HL-60 (cell line): ENCODE data around the gene DNAI2.
A peak's percentile ranks its signal among the peaks of the same experiment; 100 is the strongest.

Experiments
- DNase-seq, 2 experiments: peaks; one replicate each; pipeline ENCODE4 v3.0.0-alpha.2; 2010 to 2020; ENCODE audit warnings: low read depth in 1 of 2, low spot score in 1 of 2
- H3K27ac ChIP-seq: fragments of 250-450 bp; sonication (Bioruptor Pico); replicated peaks from 2 replicates; pipeline ENCODE4 v1.5.1; 2020; ENCODE audit warnings: mild to moderate bottlenecking, moderate library complexity
- H3K27me3 ChIP-seq: fragments of 250-450 bp; sonication (Bioruptor Pico); 2 replicates; pipeline ENCODE4 v1.5.1; 2021; ENCODE audit warnings: mild to moderate bottlenecking, moderate library complexity; ENCODE audit not compliant: insufficient read depth, poor library complexity, severe bottlenecking
- H3K4me3 ChIP-seq: replicated peaks from 2 replicates; pipeline ENCODE4 v1.5.1; 2011; ENCODE audit warnings: mild to moderate bottlenecking, control low read depth, low read length; ENCODE audit not compliant: insufficient read depth
- GABPA ChIP-seq: IDR thresholded peaks from 2 replicates; pipeline ENCODE4 v1.6.1; 2012; ENCODE audit warnings: low read depth
- POLR2AphosphoS5 ChIP-seq: IDR thresholded peaks from 2 replicates; pipeline ENCODE4 v1.6.1; 2012; ENCODE audit warnings: low read depth
- SPI1 ChIP-seq: IDR thresholded peaks from 2 replicates; pipeline ENCODE4 v1.6.1; 2012; ENCODE audit warnings: low read depth, mild to moderate bottlenecking, borderline replicate concordance
- TF ChIP-seq, protein P1 (sequence below): IDR thresholded peaks from one replicate; pipeline ENCODE4 v1.5.1; 2011; ENCODE audit warnings: low read length, control low read depth, inconsistent platforms; ENCODE audit not compliant: insufficient read depth
- TF ChIP-seq, protein P2 (sequence below): IDR thresholded peaks from 2 replicates; pipeline ENCODE4 v1.6.1; 2012; ENCODE audit warnings: low read depth; ENCODE audit not compliant: insufficient replicate concordance

Gene DNAI2

DNA sequence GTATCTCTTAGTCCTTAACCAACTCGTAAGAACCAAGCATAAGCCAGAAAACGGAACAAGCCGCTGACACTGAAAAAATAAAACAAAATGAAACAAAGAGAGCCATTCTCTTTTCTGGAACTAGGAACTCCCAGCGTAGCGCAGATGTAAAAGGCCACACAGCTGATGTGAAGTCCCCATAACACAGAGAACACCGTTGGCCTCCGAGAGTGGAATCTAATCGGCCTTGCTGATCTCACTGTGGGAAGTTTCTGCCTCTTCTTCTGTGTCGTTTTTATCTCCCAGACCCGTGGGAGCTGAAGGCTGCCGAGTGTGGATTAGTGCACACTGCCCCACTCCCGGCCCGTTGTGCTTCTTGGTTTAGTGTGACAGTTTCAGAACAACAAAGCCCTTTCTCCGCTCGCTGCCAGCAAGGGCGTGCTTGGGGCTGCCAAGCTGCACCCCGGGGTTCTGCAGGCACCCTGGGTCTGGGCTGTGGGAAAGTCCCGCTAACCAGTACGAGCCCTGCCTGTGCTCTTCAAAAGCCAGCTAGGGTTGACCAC, 38.9 kb upstream of the DNAI2 start:
- H3K27me3 ChIP-seq: no peaks in the 10 kb centered on the region
- H3K4me3 ChIP-seq: no peak overlapping the region

DNA sequence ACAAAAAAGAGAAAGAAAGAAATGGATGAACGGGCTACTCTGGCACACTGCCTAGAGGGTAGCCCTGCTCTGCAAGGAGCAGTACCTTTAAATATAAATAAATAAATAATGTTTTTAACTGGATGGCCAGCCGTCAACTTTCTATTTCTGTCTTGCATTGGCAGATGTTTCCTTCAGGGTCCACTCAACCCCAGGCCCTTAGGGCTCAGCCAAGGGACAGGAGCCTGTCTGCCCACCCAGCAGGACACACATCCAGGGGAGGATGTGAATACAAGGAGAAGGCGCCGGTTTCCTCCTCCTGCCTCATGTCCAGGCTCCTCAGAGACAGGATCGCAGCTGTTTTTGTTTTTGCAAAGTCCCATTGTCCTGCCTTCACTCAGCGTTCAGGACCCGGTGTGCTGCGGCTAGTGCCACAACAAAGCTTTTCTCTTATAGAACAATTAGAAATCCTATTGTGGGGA, 38.1 kb upstream of the DNAI2 start:
- Histone ChIP-seq H3K27ac (no peak overlapping the region), H3K4me3 (no peak overlapping the region), H3K27me3 (no peaks in the 10 kb centered on the region)
- DNase-seq: no peak
- TF ChIP-seq GABPA: no peak
- TF ChIP-seq, protein P1, sequence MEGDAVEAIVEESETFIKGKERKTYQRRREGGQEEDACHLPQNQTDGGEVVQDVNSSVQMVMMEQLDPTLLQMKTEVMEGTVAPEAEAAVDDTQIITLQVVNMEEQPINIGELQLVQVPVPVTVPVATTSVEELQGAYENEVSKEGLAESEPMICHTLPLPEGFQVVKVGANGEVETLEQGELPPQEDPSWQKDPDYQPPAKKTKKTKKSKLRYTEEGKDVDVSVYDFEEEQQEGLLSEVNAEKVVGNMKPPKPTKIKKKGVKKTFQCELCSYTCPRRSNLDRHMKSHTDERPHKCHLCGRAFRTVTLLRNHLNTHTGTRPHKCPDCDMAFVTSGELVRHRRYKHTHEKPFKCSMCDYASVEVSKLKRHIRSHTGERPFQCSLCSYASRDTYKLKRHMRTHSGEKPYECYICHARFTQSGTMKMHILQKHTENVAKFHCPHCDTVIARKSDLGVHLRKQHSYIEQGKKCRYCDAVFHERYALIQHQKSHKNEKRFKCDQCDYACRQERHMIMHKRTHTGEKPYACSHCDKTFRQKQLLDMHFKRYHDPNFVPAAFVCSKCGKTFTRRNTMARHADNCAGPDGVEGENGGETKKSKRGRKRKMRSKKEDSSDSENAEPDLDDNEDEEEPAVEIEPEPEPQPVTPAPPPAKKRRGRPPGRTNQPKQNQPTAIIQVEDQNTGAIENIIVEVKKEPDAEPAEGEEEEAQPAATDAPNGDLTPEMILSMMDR: no peak
- no peak for TF ChIP-seq SPI1
- TF ChIP-seq, protein P2, sequence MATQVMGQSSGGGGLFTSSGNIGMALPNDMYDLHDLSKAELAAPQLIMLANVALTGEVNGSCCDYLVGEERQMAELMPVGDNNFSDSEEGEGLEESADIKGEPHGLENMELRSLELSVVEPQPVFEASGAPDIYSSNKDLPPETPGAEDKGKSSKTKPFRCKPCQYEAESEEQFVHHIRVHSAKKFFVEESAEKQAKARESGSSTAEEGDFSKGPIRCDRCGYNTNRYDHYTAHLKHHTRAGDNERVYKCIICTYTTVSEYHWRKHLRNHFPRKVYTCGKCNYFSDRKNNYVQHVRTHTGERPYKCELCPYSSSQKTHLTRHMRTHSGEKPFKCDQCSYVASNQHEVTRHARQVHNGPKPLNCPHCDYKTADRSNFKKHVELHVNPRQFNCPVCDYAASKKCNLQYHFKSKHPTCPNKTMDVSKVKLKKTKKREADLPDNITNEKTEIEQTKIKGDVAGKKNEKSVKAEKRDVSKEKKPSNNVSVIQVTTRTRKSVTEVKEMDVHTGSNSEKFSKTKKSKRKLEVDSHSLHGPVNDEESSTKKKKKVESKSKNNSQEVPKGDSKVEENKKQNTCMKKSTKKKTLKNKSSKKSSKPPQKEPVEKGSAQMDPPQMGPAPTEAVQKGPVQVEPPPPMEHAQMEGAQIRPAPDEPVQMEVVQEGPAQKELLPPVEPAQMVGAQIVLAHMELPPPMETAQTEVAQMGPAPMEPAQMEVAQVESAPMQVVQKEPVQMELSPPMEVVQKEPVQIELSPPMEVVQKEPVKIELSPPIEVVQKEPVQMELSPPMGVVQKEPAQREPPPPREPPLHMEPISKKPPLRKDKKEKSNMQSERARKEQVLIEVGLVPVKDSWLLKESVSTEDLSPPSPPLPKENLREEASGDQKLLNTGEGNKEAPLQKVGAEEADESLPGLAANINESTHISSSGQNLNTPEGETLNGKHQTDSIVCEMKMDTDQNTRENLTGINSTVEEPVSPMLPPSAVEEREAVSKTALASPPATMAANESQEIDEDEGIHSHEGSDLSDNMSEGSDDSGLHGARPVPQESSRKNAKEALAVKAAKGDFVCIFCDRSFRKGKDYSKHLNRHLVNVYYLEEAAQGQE: no peak
- no peak for TF ChIP-seq POLR2AphosphoS5

More for the DNA sequence above, 38.9 kb upstream of the DNAI2 start:
- TF ChIP-seq GABPA: no peak
- TF ChIP-seq SPI1: peak; percentile 20; the same call in 1 of the 2 replicates
- DNase-seq: peak in 1 of 2 experiments; percentile 46
- peak overlapping the region; percentile 74 for H3K27ac ChIP-seq

DNA sequence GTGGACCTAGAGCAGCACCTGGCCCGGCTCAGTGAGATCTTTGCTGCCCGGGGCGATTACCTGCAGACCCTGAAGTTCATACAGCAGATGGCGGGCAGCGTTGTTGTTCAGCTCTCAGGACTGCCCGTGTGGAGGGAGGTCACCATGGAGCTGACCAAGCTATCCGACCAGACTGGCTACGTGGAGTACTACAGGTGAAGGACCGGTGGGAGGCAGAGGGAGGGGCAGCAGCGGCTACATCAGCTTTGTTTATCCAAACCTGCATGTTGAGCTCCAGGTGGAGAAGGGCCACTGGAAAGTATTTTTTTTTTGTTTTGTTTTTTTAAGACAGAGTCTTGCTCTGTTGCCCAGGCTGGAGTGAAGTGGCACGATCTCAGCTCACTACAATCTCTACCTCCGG, 36.7 kb upstream of the DNAI2 start:
- TF ChIP-seq, protein P2: no peak
- TF ChIP-seq, protein P1: no peak
- TF ChIP-seq POLR2AphosphoS5 (no peak), SPI1 (no peak), GABPA (no peak)
- no peak for DNase-seq
- no peak overlapping the region for H3K4me3 ChIP-seq
- no peak overlapping the region for H3K27ac ChIP-seq
- H3K27me3 ChIP-seq: no peaks in the 10 kb centered on the region

DNA sequence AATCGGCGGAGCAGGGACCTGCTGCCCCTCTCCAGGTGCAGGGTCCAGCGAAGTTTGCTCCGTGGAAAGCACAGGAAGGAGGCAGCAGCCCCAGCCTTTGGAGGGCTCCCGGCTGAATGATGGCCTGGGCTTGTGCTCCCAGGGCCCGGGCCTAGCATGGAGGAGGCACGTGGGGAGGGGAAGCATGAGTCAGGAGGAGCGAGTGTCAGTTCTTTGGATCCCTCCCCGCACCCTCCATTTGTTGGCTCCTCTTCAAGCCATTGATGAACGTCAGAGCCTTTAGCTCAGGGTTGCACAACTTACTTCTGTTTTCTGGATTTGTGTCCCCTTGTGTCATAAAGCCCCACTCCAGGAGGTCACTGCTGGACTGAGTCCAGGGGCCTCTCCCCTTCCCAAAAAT, 34.9 kb upstream of the DNAI2 start:
- Histone ChIP-seq H3K27ac (no peak overlapping the region), H3K4me3 (no peak overlapping the region), H3K27me3 (no peaks in the 10 kb centered on the region)
- DNase-seq: peak; percentile 61 to 70
- TF ChIP-seq GABPA (no peak), SPI1 (no peak), POLR2AphosphoS5 (no peak)
- TF ChIP-seq, protein P2: no peak
- TF ChIP-seq, protein P1: no peak
